HCT116 (cell line): ENCODE measurements around the gene BABAM2. TPM values are rescaled to one million over a fixed set of nuclear protein-coding genes. Genes with fewer than 3 reads are reported as not detected.

Experiments
- ATAC-seq: fragments of 200-7000 bp; cut with Tn5 transposase; 2 replicates; pipeline ENCODE4 v1.9.1; 2020; ENCODE audit warnings: mild to moderate bottlenecking, moderate library complexity
- BruUV-seq: library from RNA; stranded (reverse); fragments of 400-500 nt; replicated peaks from 2 replicates; lab custom pipeline; 2021; lab: Mats Ljungman, UMichigan
- CTCF ChIA-PET: fragments of 300-600 bp; sonication (Branson Sonifier 250); formaldehyde crosslinking; loops from one replicate; lab custom pipeline; 2021; ENCODE audit warnings: antibody characterized with exemption; lab: Charles Lee
- POLR2A ChIA-PET: fragments of 300-600, 350-600 bp; sonication (Branson Sonifier 250); formaldehyde crosslinking; loops from one replicate; lab custom pipeline; 2021; ENCODE audit warnings: antibody characterized with exemption; lab: Charles Lee
- RAD21 ChIA-PET, 2 experiments: fragments of 300-600 bp; sonication (Branson Sonifier 250); formaldehyde crosslinking; loops; one replicate each; lab custom pipeline; 2023; ENCODE audit warnings: low total read pairs in 2 of 2; ENCODE audit not compliant: uncharacterized antibody in 2 of 2, unreplicated experiment in 2 of 2, low non-redundant PET in 1 of 2; lab: Charles Lee
- DNase-seq: peaks from one replicate; pipeline ENCODE4 v3.0.0-alpha.2; 2010; ENCODE audit warnings: low read depth, low spot score
- H2AFZ ChIP-seq: fragments of 200-600 bp; shearing (Covaris generic), sonication (generic); 2 replicates; pipeline ENCODE4 v1.6.1; 2017; ENCODE audit warnings: low read depth, mixed run types, mixed read lengths, antibody characterized with exemption, low read length; ENCODE audit not compliant: poor library complexity, severe bottlenecking
- H3K27ac ChIP-seq: 2 replicates; pipeline ENCODE4 v1.5.1; 2012; ENCODE audit warnings: low read depth, low read length
- H3K27me3 ChIP-seq: fragments of 200-600 bp; sonication (generic); 2 replicates; pipeline ENCODE4 v1.6.1; 2016; ENCODE audit warnings: mixed run types, low read length, mixed read lengths; ENCODE audit not compliant: insufficient read depth
- H3K36me3 ChIP-seq, 2 experiments: fragments of 200-500 bp in 1 of 2; fragments of 200-600 bp in 1 of 2; sonication (Bioruptor generic) in 1 of 2; sonication (generic) in 1 of 2; 2 replicates each; pipeline versions ENCODE4 v1.5.1 to v1.6.1; 2014 to 2016; ENCODE audit warnings: low read length in 2 of 2, inconsistent platforms in 1 of 2, mixed read lengths in 1 of 2, mixed run types in 1 of 2; ENCODE audit not compliant: insufficient read depth in 2 of 2, control insufficient read depth in 1 of 2
- H3K4me1 ChIP-seq, 2 experiments: fragments of 200-600 bp in 1 of 2; sonication (generic) in 1 of 2; 2 replicates each; pipeline versions ENCODE4 v1.5.1 to v1.6.1; 2012 to 2017; ENCODE audit warnings: low read length in 2 of 2, inconsistent platforms in 1 of 2, mild to moderate bottlenecking in 1 of 2, mixed read lengths in 1 of 2, mixed run types in 1 of 2, moderate library complexity in 1 of 2; ENCODE audit not compliant: insufficient read depth in 2 of 2, control insufficient read depth in 1 of 2
- H3K4me2 ChIP-seq: fragments of 200-600 bp; sonication (generic); 2 replicates; pipeline ENCODE4 v1.6.1; 2017; ENCODE audit warnings: mixed run types, low read length, mixed read lengths
- H3K4me3 ChIP-seq, 2 experiments: fragments of 200-600 bp in 1 of 2; sonication (generic) in 1 of 2; replicated peaks in 1 of 2; 2 replicates each; pipeline ENCODE4 v1.5.1; 2011 to 2016; ENCODE audit warnings: low read length in 2 of 2, control low read depth in 1 of 2, low read depth in 1 of 2, mild to moderate bottlenecking in 1 of 2, mixed read lengths in 1 of 2, mixed run types in 1 of 2
- H3K79me2 ChIP-seq: fragments of 200-600 bp; sonication (generic); 2 replicates; pipeline ENCODE4 v1.6.1; 2017; ENCODE audit warnings: mild to moderate bottlenecking, mixed run types, low read length, moderate library complexity, mixed read lengths; ENCODE audit not compliant: insufficient read depth
- H3K9ac ChIP-seq: fragments of 200-600 bp; sonication (generic); 2 replicates; pipeline ENCODE4 v1.6.1; 2016; ENCODE audit warnings: low read length, mixed read lengths
- H3K9me2 ChIP-seq: fragments of 200-600 bp; sonication (generic), shearing (Covaris generic); 2 replicates; pipeline ENCODE4 v1.6.1; 2017; ENCODE audit warnings: mixed run types, mild to moderate bottlenecking, moderate library complexity; ENCODE audit not compliant: insufficient read depth
- H3K9me3 ChIP-seq, 2 experiments: fragments of 200-500 bp in 1 of 2; fragments of 200-600 bp in 1 of 2; sonication (Bioruptor generic) in 1 of 2; sonication (generic) in 1 of 2; 2 replicates each; pipeline ENCODE4 v1.6.1; 2014 to 2017; ENCODE audit warnings: low read length in 2 of 2, mixed read lengths in 2 of 2, inconsistent platforms in 1 of 2, low read depth in 1 of 2, mild to moderate bottlenecking in 1 of 2, mixed run types in 1 of 2, moderate library complexity in 1 of 2; ENCODE audit not compliant: control insufficient read depth in 1 of 2, insufficient read depth in 1 of 2
- H4K20me1 ChIP-seq: fragments of 200-600 bp; sonication (generic), shearing (Covaris generic); 2 replicates; pipeline ENCODE4 v1.6.1; 2017; ENCODE audit warnings: mixed run types, mild to moderate bottlenecking, moderate library complexity; ENCODE audit not compliant: insufficient read depth
- CBX3 ChIP-seq: IDR thresholded peaks from 2 replicates; pipeline ENCODE4 v1.6.1; 2012; ENCODE audit warnings: low read depth
- CTCF ChIP-seq, 3 experiments: fragments of 200-600 bp in 1 of 3; sonication (generic) in 1 of 3; IDR thresholded peaks in 2 of 3; conservative IDR thresholded peaks in 1 of 3; 2 replicates each; pipeline ENCODE4 v1.5.1; 2012 to 2017; ENCODE audit warnings: low read depth in 2 of 3, low read length in 2 of 3, antibody characterized with exemption in 1 of 3, borderline replicate concordance in 1 of 3, control low read depth in 1 of 3, mild to moderate bottlenecking in 1 of 3, mixed read lengths in 1 of 3, mixed run types in 1 of 3, moderate library complexity in 1 of 3; ENCODE audit not compliant: insufficient read depth in 1 of 3
- EGR1 ChIP-seq: IDR thresholded peaks from 2 replicates; pipeline ENCODE4 v1.6.1; 2012; ENCODE audit warnings: low read depth
- ELF1 ChIP-seq: IDR thresholded peaks from 2 replicates; pipeline ENCODE4 v1.6.1; 2012; ENCODE audit warnings: low read depth, borderline replicate concordance
- EZH2 ChIP-seq: fragments of 200-600 bp; sonication (generic); IDR thresholded peaks from 2 replicates; pipeline ENCODE4 v1.6.1; 2017; ENCODE audit warnings: antibody characterized with exemption, mixed run types
- EZH2phosphoT487 ChIP-seq: fragments of 200-600 bp; IDR thresholded peaks from 2 replicates; pipeline ENCODE4 v1.6.1; 2018; ENCODE audit warnings: antibody characterized with exemption, borderline replicate concordance
- JUND ChIP-seq: IDR thresholded peaks from 2 replicates; pipeline ENCODE4 v1.6.1; 2012
- POLR2AphosphoS5 ChIP-seq: IDR thresholded peaks from 2 replicates; pipeline ENCODE4 v1.6.1; 2011; ENCODE audit warnings: mild to moderate bottlenecking, low read depth, low read length, moderate library complexity
- RAD21 ChIP-seq: IDR thresholded peaks from 2 replicates; pipeline ENCODE4 v1.6.1; 2012; ENCODE audit warnings: low read depth, mild to moderate bottlenecking
- SIN3A ChIP-seq: IDR thresholded peaks from 2 replicates; pipeline ENCODE4 v1.6.1; 2012; ENCODE audit warnings: low read depth
- SP1 ChIP-seq: IDR thresholded peaks from 2 replicates; pipeline ENCODE4 v1.6.1; 2012; ENCODE audit warnings: low read depth
- TCF7L2 ChIP-seq: IDR thresholded peaks from 2 replicates; pipeline ENCODE4 v1.7.0; 2011; ENCODE audit warnings: borderline replicate concordance, inconsistent platforms; ENCODE audit not compliant: insufficient read depth, insufficient read length; ENCODE audit errors: extremely low read depth
- ZBTB33 ChIP-seq: IDR thresholded peaks from 2 replicates; pipeline ENCODE4 v1.6.1; 2011; ENCODE audit warnings: mild to moderate bottlenecking, low read length, moderate library complexity; ENCODE audit not compliant: insufficient replicate concordance; ENCODE audit errors: extremely low read depth
- ZNF274 ChIP-seq: fragments of 200-500 bp; sonication (Bioruptor generic); IDR thresholded peaks from 2 replicates; pipeline ENCODE4 v1.6.1; 2014; ENCODE audit warnings: mild to moderate bottlenecking, low read depth, low read length, inconsistent platforms
- intact Hi-C: fragments of 100-400 bp; cut with micrococcal nuclease; formaldehyde crosslinking; loops from 2 replicates; pipeline ENCODE4 v1.10.0; 2022
- total RNA-seq: library from RNA; stranded (reverse); gene quantifications from one replicate; pipeline ENCODE4 v1.2.1, GENCODE V29; 2021; ENCODE audit not compliant: unreplicated experiment
- TF ChIP-seq, protein P1 (sequence below): IDR thresholded peaks from 2 replicates; pipeline ENCODE4 v1.6.1; 2012
- TF ChIP-seq, protein P2 (sequence below): IDR thresholded peaks from 2 replicates; pipeline ENCODE4 v1.6.1; 2012

BABAM2 gene
- total RNA-seq, 1 experiment from 2014 or later: 23.8 TPM

DNA sequence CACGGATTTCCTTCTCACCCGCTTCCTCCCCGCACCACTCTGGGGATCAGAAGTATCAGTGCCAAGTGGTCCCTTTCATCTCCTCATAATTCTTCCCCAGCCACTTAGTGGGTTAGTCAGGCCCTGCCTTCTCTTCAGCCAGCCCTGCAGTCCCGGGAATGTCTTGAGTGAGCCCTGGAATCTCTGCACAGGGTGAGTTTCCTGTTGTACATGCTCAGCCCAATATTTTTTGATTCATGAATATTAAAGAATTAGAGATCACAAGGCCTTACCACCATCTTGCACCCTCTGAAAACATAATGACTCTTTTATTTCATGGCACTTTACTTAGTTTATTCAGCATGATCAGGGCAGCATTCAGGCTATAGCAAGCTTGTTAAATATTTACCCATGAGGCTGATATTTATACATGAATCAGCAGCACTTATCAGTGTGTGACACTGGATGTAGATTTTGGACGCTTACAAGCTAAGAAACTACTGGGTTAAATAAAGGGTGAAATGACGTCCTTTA, 342.7 kb downstream of the BABAM2 start:
- RAD21 ChIA-PET: interaction anchor here in 1 of 2 experiments (0.6 kb wide), 1 partner anchor 164 kb away, joined by 4 read pairs; no protein-coding TSS in a partner anchor
- Histone ChIP-seq H3K9ac (no peak overlapping the region), H3K4me1 (no peaks in the 10 kb centered on the region), H3K4me3 (no peak overlapping the region), H4K20me1 (no peaks in the 10 kb centered on the region), H3K36me3 (no peaks in the 10 kb centered on the region), H3K27ac (no peak overlapping the region), H3K79me2 (no peaks in the 10 kb centered on the region), H3K9me2 (no peaks in the 10 kb centered on the region), H3K9me3 (no peaks in the 10 kb centered on the region), H2AFZ (no peak overlapping the region), H3K4me2 (no peak overlapping the region), H3K27me3 (no peaks in the 10 kb centered on the region)
- DNase-seq (no peak), ATAC-seq (no peak)
- intact Hi-C loops: no loop called here
- CTCF ChIA-PET: no interaction called here
- TF ChIP-seq POLR2AphosphoS5 (no peak), SP1 (no peak), JUND (no peak), EZH2 (no peak)
- POLR2A ChIA-PET: no interaction called here
- BruUV-seq: no TSS peak

DNA sequence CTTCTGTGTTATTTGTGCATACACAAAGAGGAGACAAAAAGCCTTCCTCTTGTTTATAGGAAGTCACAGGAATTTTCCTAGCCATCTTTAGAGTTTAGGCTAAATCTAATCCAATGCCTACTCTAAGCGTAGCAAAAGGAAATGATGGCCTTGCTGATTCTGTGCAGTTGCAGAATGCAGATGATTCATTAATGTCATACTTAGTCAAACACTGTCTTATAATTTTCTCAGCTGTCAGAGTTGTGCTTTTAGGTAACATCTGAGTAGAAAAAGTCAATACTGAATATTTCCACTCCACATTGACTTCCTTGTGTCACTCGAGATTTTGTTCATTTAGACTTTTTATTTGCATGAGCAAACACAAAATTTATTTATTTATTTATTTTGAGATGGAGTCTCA, 344.3 kb downstream of the BABAM2 start:
- Histone ChIP-seq H3K4me1 (no peaks in the 10 kb centered on the region), H3K79me2 (no peaks in the 10 kb centered on the region), H3K4me3 (no peak overlapping the region), H3K36me3 (no peaks in the 10 kb centered on the region), H3K9me3 (no peaks in the 10 kb centered on the region), H3K9me2 (no peaks in the 10 kb centered on the region), H3K27me3 (no peaks in the 10 kb centered on the region), H3K9ac (no peak overlapping the region), H4K20me1 (no peaks in the 10 kb centered on the region), H3K4me2 (no peak overlapping the region), H3K27ac (no peak overlapping the region), H2AFZ (no peak overlapping the region)
- no TSS peak for BruUV-seq
- RAD21 ChIA-PET: no interaction called here
- intact Hi-C loops: no loop called here
- POLR2A ChIA-PET: no interaction called here
- CTCF ChIA-PET: no interaction called here
- ATAC-seq (no peak), DNase-seq (no peak)
- no peak for TF ChIP-seq ZBTB33
- TF ChIP-seq, protein P1, sequence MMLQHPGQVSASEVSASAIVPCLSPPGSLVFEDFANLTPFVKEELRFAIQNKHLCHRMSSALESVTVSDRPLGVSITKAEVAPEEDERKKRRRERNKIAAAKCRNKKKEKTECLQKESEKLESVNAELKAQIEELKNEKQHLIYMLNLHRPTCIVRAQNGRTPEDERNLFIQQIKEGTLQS: no peak
- no peak for TF ChIP-seq EZH2phosphoT487
- TF ChIP-seq SIN3A: no peak
- no peak for TF ChIP-seq ELF1
- TF ChIP-seq TCF7L2: no peak
- no peak for TF ChIP-seq SP1
- TF ChIP-seq ZNF274: no peak
- no peak for TF ChIP-seq CTCF (IDR thresholded peaks at IDR 0.05 in 2 of 3, conservative IDR thresholded peaks at IDR 0.05 in 1 of 3; ENCODE audit: borderline replicate concordance in 1 of 3, insufficient read depth in 1 of 3, low read depth in 2 of 3, low read length in 2 of 3)
- TF ChIP-seq, protein P2, sequence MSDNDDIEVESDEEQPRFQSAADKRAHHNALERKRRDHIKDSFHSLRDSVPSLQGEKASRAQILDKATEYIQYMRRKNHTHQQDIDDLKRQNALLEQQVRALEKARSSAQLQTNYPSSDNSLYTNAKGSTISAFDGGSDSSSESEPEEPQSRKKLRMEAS: no peak
- no peak for TF ChIP-seq CBX3
- no peak for TF ChIP-seq RAD21
- no peak for TF ChIP-seq EGR1
